NOMO-1 treated with DMSO at 0.1 percent for 48 hours (cell line): ENCODE results near the gene ADAMTS17.
A peak's percentile ranks its signal among the peaks of the same experiment; 100 is the strongest.
"Not testable (repeated sequence)": the region's sequence is repeated elsewhere in the genome, so short reads cannot be mapped to it uniquely, and the experiment has no call there.

Experiments used
- DNase-seq: peaks from one replicate; lab custom pipeline; 2025; ENCODE audit not compliant: unreplicated experiment; lab: John Stamatoyannopoulos, UW

ADAMTS17 gene

DNA sequence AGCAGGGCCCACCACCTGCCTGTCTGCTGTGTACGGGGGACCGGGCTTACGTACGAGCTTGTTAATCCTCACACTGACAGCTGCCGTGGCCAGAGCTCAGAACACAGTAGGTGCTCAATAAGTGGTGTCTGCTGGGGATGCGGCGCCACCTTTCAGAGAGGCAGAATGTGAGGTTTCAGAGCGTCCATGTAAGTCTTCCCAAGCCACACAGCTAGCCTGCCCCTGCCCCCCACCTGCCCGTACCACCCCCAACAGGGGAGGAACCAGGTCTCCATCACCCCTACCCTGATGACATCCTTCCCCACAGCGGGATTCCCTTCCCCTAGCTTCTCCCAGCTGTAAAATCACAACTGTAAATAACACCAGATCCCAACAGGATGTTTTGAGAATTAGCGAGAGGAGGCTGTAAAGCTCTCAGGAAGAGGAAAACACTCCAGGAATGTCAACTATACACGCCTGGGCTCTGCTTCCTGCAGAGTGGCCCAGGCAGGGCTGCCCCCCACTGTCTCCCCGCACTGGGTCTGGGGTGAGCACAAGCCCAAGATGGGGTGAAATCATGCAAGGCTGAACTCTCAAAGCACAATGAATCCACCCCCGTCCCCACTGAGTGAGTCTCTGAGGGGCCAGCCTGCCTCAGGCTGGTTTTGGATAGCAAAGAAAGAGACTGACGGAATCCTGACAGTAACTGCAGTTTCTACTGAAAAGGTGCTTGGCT, 358.4 kb downstream of the ADAMTS17 start:
- DNase-seq, result no peak

GRCh38 chr15:99982662-99983061, 359.1 kb downstream of the ADAMTS17 start:
- DNase-seq, result no peak

DNA sequence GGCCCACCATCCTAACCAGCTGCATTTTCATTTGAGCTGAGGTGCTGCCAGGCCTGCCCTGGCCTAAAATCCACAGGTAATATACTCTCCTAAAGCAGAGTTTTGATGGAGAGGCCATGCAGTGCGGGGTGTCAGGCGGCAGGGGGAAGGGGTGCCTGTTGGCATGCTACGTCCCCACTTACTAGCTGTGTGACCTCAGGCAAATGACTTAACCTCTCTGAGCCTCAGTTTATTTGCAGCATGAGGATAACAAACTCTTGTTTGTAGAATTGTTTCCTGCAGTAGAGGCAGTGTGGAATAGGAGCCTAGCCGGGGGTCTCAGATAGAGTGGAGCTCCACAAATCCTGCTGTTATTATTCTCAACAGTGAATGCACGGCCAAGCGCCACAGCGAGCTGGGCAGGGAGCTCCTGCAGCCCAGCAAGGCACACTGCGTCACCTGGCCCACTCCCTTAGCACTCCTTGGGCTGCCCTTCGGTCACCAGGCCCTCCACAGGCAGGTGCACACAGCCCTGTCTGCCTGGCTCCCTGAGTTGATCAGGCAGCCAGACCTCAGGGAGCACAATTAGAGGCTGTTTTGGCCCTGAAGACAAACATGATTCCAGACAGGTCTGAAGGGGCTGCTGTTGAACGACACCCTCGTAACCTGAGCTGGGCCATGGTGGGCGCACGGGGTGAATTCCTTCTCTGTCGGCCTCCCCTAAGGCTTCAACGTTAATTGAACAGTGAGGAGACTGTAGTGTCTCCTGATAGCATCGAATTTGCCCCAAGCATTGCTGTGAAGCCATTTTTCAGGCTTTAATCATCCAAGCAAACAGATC, 359.7 kb downstream of the ADAMTS17 start:
- no peak for DNase-seq

DNA sequence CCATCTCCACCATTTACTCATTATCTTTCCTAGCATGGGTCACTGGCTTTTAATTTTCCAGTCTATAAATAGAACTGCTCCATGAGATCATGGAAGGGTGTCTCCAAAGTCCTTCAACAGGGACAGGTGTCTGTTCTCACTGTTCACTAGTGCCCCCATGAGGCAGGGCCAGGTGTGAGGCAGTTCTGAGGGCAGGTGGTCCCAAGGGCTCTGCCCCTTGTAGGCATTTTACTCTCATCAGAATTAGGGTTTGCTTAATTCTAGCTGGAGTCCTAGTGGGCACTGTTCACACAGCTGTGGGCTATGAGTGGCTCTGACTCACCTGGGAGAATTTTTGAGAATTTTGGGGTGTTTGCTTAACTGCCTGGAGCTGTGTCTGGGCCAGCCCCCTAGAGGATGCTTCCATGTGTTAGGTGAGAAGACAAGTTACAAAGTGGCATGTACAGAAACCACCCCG, 360.6 kb downstream of the ADAMTS17 start:
- DNase-seq, result no peak

GRCh38 chr15:99980752-99981151, 361.0 kb downstream of the ADAMTS17 start:
- DNase-seq, result no peak

DNA sequence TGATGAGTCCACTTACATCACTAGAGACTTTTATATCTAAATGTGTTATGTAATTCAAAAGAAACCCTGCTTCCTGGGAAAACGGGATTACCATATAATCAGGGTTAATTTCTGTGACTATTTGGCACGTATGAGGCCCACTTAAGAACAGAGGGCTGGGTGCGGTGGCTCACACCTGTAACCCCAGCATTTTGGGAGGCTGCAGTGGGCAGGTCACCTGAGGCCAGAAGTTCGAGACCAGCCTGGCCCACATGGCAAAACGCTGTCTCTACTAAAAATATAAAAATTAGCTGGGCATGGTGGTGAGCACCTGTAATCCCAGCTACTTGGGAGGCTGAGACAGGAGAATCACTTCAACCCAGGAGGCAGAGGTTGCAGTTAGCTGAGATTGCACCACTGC, 361.9 kb downstream of the ADAMTS17 start:
- DNase-seq, result not testable (repeated sequence)

DNA sequence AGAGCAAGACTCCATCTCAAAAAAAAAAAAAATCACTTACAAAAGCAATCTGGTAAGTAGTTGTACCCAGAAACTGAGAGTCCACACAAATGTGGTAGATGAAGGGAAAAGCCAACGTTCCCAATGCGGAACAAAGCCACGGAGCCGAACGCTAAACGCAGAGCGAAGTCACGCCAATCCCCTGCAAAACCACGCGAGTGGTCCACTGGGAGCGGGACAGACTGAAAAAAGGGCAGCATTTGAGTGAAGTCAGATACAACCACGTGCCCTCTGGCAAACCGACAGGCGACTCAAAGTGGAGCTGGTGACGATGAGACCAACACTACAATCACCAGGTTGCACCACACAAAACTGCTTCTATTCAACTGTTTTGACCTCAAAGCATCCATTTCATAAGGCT, 362.4 kb downstream of the ADAMTS17 start:
- DNase-seq, result no peak

- DNase-seq, result no peak
These were observed 363.3 kb downstream of the ADAMTS17 start for GRCh38 chr15:99978426-99978825.

- DNase-seq, result no peak
These were observed 363.8 kb downstream of the ADAMTS17 start for GRCh38 chr15:99977929-99978328.

- DNase-seq, result no peak
These were observed 364.9 kb downstream of the ADAMTS17 start for GRCh38 chr15:99976811-99977271.

DNA sequence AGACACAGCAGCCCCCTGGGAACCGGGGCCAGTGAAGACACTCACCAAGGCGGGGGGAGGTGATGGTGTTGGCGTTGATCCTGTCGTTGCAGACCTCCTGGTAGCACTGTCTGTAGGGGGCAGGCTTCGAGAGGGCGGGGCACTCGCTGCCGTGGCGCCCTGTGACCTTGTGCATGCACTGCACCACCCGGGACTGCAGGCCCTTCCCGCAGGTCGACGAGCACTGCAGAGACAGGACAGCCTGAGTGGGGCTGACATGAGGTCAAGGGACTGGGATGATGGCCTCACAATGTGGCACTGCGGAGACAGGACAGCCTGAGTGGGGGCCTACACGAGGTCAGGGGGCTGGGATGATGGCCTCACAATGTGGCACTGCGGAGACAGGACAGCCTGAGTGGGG, 365.8 kb downstream of the ADAMTS17 start:
- DNase-seq, result no peak

- no peak for DNase-seq
These were observed 367.5 kb downstream of the ADAMTS17 start for GRCh38 chr15:99974246-99974645.

- no peak for DNase-seq
These were observed 368.4 kb downstream of the ADAMTS17 start for GRCh38 chr15:99973351-99973750.

- no peak for DNase-seq
These were observed 370.8 kb downstream of the ADAMTS17 start for GRCh38 chr15:99970891-99971430.

DNA sequence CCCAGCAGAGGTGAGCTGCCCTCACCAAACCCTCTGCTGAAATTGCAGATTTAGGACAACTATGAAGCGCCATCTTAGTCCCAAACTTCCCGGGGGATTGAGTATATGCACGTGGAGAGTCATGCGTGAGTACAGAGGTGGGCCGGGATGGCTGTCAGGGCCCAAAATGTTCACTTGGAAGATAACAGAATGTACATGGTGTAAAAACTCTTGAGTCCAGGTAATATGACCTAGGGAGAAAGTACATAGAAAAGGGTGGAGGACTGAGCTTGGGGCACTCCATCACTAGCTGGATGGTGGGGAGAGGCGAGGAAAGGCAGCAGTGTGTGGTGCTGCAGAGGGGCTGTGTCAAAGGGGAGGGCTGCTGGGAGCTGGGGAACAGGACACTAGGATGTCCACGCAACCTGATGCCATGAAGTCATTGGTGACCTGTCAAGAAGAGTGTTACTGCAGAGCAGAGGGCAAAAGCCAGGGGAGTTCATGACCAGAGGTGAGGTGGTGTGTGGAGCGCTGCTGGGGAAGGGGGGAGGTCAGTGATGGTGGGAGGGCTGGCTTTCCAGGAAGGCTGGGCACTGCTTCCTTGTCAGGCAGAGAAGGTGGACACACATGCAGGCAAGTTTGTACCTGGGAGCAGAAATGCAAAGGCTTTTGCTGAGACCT, 372.4 kb downstream of the ADAMTS17 start:
- DNase-seq, result no peak

DNA sequence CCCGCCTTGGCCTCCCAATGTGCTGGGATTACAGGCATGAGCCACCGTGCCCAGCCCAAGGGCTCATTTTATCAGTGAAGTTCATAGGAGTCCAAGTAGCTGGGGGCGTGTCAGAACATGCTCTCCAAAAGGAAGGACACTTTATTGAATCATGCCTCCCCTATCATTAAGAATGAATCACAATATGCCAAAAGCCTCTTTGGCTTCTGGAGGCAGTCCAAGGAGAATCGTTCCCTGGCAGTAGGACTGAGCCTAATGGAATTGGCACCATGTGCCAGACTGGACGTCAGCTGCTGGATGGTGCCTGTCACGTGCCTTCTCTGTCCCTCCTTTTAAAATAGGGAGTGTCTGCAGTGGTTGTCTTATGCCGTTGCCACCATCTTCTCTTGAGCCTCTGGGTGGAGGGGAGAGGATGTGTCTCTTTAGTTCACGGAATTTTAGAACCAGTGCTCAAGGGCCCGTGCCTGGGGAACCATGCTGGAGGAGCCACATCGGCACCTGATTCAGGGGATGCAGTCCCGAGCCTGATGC, 373.9 kb downstream of the ADAMTS17 start:
- no peak for DNase-seq

DNA sequence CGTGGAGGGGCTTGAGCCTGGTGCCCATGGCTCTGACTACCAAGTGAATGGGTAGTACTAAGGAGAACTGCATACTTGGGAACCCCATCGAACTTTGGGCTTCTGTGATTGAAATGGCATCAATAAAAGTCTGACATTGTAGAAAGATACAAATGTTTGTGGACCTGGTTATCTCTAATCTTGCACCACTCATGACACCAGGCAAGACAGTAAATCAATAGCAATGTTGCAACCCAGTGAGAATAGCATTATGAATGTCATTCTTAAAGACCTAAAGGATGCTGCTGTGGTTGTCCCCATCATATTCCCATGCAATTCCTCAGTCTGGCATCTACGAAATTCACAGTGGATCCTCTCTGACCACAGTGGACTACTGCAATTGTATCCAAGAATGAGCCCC, 375.0 kb downstream of the ADAMTS17 start:
- no peak for DNase-seq

- no peak for DNase-seq
These were observed 376.4 kb downstream of the ADAMTS17 start for GRCh38 chr15:99965376-99965775.

GRCh38 chr15:99963976-99964375, 377.8 kb downstream of the ADAMTS17 start:
- DNase-seq, result no peak

DNA sequence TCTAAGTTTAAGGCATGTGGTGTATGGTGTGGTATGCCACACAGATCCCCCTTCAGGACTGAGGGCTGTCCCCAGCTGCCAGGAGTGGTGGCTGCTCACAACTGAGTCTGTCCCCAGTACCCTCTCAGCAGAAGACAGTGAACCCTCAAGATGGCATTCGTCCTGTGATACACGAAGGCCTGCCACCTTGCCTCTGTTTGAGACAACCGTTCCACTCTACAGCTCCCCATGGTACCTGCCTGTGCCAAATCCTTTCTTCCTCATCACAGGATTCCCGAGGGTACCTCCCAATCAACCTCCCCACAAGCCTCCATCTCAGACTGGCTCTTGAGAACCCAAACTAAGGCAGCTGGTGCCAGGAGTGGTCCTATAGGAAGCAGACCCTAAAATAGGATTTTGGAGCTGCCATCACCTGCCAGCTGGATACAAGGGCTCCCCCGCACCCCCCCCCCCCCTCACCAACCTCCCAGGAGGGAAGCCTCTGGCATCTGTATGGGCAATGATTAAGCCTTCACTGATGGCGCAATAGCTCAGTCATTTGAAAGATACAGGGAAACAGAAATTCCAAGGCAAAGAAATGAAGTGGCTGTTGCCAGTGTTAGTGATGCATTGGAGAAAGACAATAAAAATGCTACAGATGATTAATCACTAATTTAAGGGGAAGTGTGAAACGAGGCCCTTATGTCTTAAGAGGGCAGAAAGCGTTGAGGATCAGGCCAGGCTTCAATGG, 378.5 kb downstream of the ADAMTS17 start:
- DNase-seq, result peak; percentile 62
